Coronary artery (tissue), 2 donors: ENCODE measurements around the gene MAP3K5.
"Not testable (repeated sequence)": the region's sequence is repeated elsewhere in the genome, so short reads cannot be mapped to it uniquely, and the experiment has no call there.

Experiments used
- DNase-seq: peaks from one replicate; pipeline ENCODE4 v3.0.0-alpha.2; 2017; ENCODE audit warnings: low spot score
- H3K27ac ChIP-seq, 2 donors: fragments of 200-600 bp; sonication (generic); one replicate each; pipeline ENCODE4 v1.5.1; 2016 to 2019
- H3K4me3 ChIP-seq: fragments of 200-600 bp; sonication (generic); 2 replicates; pipeline ENCODE4 v1.5.1; 2016; ENCODE audit warnings: mild to moderate bottlenecking, moderate library complexity
- TF ChIP-seq, protein P1 (sequence below): fragments of 200-600 bp; sonication (generic); IDR thresholded peaks from one replicate; pipeline ENCODE4 v1.5.1; 2019; ENCODE audit warnings: antibody characterized with exemption

Gene MAP3K5

DNA sequence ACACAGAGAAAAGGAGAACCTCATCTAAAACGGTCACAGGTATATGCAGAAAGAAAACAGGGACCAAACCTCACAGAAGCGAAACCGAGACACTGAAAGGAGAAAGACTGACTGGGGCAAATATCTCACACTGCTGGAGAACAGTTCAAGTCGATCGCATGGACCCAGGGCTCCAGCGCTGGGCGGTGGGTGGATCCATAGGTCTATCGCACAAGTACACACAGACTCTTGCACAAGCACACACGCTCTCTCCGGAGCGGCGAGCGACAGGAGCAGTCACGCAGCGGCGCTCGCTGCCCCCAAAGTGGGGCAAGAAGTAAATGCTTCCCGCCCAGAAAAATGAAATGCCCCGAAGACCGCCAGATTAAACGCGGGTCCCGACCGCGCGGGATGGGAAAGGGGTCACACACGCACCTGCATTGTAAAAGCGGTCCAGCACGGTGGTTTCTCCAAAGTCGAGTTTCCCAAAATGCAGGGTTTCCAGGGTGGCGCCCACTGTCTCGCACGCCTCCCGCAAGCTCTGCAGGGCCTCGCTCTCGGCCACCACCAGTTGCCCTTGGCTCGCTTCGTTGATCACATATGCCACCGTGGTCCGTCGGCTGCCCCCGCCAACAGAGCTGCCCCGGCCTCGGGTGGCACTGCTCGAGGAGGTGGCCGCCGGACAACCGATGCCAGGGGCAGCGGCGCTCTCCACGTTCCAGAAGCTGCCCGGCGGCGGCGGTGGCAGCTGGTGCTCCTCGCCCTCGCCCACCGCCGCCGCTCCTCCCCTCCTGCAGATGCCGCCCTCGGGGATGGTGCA, 782 bp downstream of the MAP3K5 start:
- DNase-seq, result peak; percentile 88
- Histone ChIP-seq H3K27ac (peak overlapping the region; percentile 95 to 97), H3K4me3 (peak overlapping the region; percentile 92)
- TF ChIP-seq, protein P1, sequence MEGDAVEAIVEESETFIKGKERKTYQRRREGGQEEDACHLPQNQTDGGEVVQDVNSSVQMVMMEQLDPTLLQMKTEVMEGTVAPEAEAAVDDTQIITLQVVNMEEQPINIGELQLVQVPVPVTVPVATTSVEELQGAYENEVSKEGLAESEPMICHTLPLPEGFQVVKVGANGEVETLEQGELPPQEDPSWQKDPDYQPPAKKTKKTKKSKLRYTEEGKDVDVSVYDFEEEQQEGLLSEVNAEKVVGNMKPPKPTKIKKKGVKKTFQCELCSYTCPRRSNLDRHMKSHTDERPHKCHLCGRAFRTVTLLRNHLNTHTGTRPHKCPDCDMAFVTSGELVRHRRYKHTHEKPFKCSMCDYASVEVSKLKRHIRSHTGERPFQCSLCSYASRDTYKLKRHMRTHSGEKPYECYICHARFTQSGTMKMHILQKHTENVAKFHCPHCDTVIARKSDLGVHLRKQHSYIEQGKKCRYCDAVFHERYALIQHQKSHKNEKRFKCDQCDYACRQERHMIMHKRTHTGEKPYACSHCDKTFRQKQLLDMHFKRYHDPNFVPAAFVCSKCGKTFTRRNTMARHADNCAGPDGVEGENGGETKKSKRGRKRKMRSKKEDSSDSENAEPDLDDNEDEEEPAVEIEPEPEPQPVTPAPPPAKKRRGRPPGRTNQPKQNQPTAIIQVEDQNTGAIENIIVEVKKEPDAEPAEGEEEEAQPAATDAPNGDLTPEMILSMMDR, result no peak

DNA sequence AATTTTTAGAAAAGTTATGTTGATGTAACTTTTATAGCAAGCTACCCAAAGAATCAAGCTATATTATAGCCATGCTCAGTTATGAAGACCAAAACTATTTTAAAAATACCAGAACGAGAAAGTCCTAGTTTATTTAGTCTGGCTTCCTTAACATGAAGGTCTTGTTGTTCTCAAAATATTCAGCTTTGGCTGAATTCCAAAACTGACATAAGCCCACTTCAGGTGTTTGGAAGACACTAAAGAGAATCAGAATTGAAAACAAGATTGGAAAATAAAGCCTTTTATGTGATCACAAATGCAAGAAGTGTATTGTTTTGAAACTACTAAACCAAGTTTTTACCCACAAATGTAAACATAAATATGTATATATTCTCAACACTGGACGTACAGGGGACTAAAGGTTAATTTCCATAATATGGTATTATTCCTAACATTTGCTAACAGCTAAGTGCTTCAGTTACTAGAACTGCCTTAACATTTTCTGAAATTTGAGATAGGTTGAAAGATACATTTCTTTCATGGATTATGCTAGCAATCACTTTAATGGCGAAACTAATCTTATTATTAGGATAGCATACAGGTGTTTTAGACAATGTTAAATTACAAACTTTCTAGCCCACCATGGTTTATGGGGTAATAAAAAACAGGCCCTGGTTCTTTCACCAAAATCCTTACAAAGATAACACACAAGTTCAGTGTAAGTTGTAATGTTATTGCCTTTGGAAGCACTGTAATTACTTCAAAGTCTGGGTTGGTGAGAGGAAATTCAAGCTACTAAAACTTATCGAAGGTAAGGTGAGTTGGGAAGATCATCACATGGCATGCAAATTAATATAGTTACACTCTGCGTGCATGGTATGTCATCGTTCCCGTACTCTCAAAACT, 1.6 kb downstream of the MAP3K5 start:
- H3K4me3 ChIP-seq, result peak overlapping the region; percentile 92
- H3K27ac ChIP-seq, result peak overlapping the region; percentile 95 to 97
- TF ChIP-seq, protein P1, result no peak
- no peak for DNase-seq

DNA sequence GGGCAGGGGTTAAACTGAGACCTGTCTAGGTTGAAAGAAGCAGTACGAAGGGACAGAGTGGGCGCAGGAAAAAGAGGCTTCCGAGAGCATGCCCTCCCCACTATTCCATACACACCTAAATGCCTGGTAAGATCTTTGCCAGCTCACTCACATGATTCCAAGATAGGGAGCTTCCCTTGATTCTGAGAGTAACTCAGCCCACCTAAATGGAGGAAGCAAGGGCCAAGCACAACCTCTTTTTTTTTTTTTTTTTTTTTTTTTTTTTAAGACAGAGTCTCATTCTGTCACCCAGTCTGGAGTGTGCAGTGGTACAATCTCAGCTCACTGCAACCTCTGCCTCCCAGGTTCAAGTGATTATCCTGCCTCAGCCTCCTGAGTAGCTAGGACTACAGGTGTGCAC, 2.8 kb downstream of the MAP3K5 start:
- peak overlapping the region; percentile 92 for H3K4me3 ChIP-seq
- DNase-seq, result not testable (repeated sequence)
- peak overlapping the region; percentile 95 to 97 for H3K27ac ChIP-seq

DNA sequence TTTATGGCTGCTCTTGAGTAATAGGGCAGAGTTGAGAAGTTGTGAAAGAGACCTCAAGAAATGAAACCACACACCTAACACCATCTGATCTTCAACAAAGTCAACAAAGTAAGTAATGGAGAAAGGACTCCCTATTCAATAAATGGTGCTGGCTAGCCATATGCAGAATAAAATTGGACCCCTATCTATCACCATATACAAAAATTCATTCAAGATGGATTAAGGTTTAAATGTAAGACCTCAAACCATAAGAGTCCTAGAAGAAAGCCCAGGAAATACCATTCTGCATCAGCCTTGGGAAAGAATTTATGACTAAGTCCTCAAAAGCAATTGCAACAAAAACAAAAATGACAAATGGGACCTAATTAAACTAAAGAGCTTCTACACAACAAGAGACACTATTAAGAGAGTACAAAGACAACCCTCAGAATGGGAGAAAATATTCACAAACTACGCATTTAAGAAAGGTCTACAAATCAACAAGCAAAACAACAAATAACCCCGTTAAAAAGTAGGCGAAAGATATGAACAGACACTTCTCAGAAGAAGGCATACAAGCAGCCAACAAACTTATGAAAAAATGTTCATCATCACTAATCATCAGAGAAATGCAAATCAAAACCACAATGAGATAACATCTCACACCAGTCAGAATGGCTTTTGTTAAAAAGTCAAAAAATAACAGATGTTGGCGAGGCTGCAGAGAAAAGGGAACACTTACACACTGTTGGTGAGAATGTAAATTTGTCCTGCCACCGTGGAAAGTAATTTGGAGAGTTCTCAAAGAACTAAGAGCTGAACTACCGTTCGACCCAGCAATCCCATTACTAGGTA, 4.0 kb downstream of the MAP3K5 start:
- H3K27ac ChIP-seq, result peak overlapping the region; percentile 34 to 53
- no peak for DNase-seq
- H3K4me3 ChIP-seq, result peak overlapping the region; percentile 92
- TF ChIP-seq, protein P1, result no peak

DNA sequence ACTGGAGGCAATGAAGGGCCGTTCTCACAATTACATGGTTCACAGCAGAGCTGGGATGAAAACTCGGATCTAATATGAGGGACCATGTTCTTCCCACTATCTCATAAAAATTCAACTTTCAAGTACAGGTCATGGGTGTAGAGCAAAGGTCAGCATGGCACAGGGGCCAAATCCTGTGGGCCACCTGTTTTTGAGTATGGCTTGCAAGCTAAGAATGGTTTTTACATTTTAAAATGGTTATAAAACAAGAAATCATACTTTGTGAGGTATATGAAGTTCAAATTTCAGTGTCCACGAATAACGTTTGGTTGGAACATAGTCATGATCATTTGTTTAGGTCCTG, 4.6 kb downstream of the MAP3K5 start:
- DNase-seq, result no peak
- TF ChIP-seq, protein P1, result no peak
- Histone ChIP-seq H3K27ac (peak overlapping the region; percentile 34 to 48), H3K4me3 (peak overlapping the region; percentile 32)

DNA sequence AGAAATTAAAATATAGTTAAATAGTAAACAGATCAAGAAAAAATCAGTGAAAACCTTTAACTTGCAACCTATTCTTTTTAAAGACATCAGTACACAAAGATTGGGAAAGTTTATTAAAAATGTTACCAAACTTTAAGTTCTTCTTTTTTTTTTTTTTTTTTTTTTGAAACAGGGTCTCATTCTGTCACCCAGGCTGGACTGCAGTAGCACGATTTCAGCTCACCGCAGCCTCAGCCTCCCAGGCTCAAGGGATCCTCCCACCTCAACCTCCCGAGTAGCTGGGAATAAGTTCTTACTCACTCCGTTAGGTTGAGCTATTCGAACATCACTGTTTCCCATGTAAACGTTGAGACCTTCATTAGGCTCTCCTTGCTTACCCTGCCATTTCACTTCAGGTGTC, 5.6 kb downstream of the MAP3K5 start:
- peak overlapping the region in 1 of 2 donors; percentile 48 for H3K27ac ChIP-seq
- TF ChIP-seq, protein P1, result no peak

More for the DNA sequence above, 5.6 kb downstream of the MAP3K5 start:
- H3K4me3 ChIP-seq, result peak overlapping the region; percentile 32
- DNase-seq, result no peak
